K562 (cell line): Measurements from ENCODE around the gene SLBP. TPM values are rescaled to one million over a fixed set of nuclear protein-coding genes. Genes with fewer than 3 reads are reported as not detected.

ENCODE experiments used
- ETS1 ChIP-seq: conservative IDR thresholded peaks from 2 replicates; pipeline ENCODE4 v1.6.1; 2011; ENCODE audit warnings: low read depth, mild to moderate bottlenecking, low read length; ENCODE audit not compliant: control insufficient read depth
- GABPB2 ChIP-seq: fragments of 250-450 bp; sonication (Bioruptor Pico); conservative IDR thresholded peaks from 2 replicates; pipeline ENCODE4 v1.5.1; 2021; ENCODE audit warnings: mild to moderate bottlenecking
- GMEB1 ChIP-seq: fragments of 250-450 bp; sonication (Bioruptor Pico); IDR thresholded peaks from 2 replicates; pipeline ENCODE4 v1.4.0; 2020; ENCODE audit warnings: mild to moderate bottlenecking
- GTF2A2 ChIP-seq: IDR thresholded peaks from 2 replicates; pipeline ENCODE4 v1.6.1; 2016; ENCODE audit warnings: mild to moderate bottlenecking, missing genetic modification characterization, missing compliant biosample characterization
- HDGF ChIP-seq: fragments of 450-650 bp; IDR thresholded peaks from 2 replicates; pipeline ENCODE4 v1.6.1; 2016
- HLTF ChIP-seq: fragments of 450-650 bp; IDR thresholded peaks from 2 replicates; pipeline ENCODE4 v1.6.1; 2016
- HNRNPK ChIP-seq: fragments of 200-400 bp; formaldehyde crosslinking; IDR thresholded peaks from one replicate; pipeline ENCODE4 v1.6.1; 2018; ENCODE audit warnings: mild to moderate bottlenecking, low read depth, low read length; ENCODE audit not compliant: poor library complexity, severe bottlenecking
- HNRNPL ChIP-seq: fragments of 200-400 bp; formaldehyde crosslinking; IDR thresholded peaks from 2 replicates; pipeline ENCODE4 v1.6.1; 2017; ENCODE audit warnings: low read depth, mild to moderate bottlenecking, low read length
- KHSRP ChIP-seq: fragments of 450-650 bp; IDR thresholded peaks from 2 replicates; pipeline ENCODE4 v1.6.1; 2017
- MBD2 ChIP-seq: sonication (generic); IDR thresholded peaks from 2 replicates; pipeline ENCODE4 v1.6.1; 2016; ENCODE audit warnings: low read depth, borderline replicate concordance
- PHF8 ChIP-seq: fragments of 200-600 bp; sonication (generic); IDR thresholded peaks from 2 replicates; pipeline ENCODE4 v1.6.1; 2012; ENCODE audit warnings: mixed run types, mild to moderate bottlenecking, inconsistent platforms, low read length, moderate library complexity, borderline replicate concordance
- RERE ChIP-seq: sonication (generic); formaldehyde crosslinking; IDR thresholded peaks from 2 replicates; pipeline ENCODE4 v1.8.0; 2023; ENCODE audit warnings: missing genetic modification reagents, mild to moderate bottlenecking, borderline replicate concordance
- TAF15 ChIP-seq: fragments of 200-400 bp; formaldehyde crosslinking; IDR thresholded peaks from 2 replicates; pipeline ENCODE4 v1.6.1; 2017; ENCODE audit warnings: mild to moderate bottlenecking, low read depth, low read length, moderate library complexity
- ZBTB17 ChIP-seq: fragments of 450-650 bp; formaldehyde crosslinking; IDR thresholded peaks from 2 replicates; pipeline ENCODE4 v1.4.0; 2020; ENCODE audit warnings: mild to moderate bottlenecking
- ZNF124 ChIP-seq: sonication (generic); formaldehyde crosslinking; IDR thresholded peaks from 2 replicates; pipeline ENCODE4 v1.8.1; 2022; ENCODE audit warnings: missing genetic modification reagents
- ZNF133 ChIP-seq: fragments of 250-450 bp; sonication (Bioruptor Pico); IDR thresholded peaks from 2 replicates; pipeline ENCODE4 v1.4.0; 2020; ENCODE audit warnings: mild to moderate bottlenecking
- ZNF165 ChIP-seq: fragments of 250-450 bp; sonication (Bioruptor Pico); IDR thresholded peaks from 2 replicates; pipeline ENCODE4 v1.4.0; 2020; ENCODE audit warnings: borderline replicate concordance
- ZNF175 ChIP-seq: fragments of 200-800 bp; sonication (Bioruptor generic); IDR thresholded peaks from 2 replicates; pipeline ENCODE4 v1.6.1; 2016; ENCODE audit warnings: low read depth, mild to moderate bottlenecking, missing genetic modification characterization, missing compliant biosample characterization
- ZNF197 ChIP-seq: fragments of 200-800 bp; sonication (Bioruptor generic); IDR thresholded peaks from 2 replicates; pipeline ENCODE4 v1.6.1; 2016; ENCODE audit warnings: low read depth, missing genetic modification characterization, missing compliant biosample characterization
- ZNF3 ChIP-seq: fragments of 250-450 bp; sonication (Bioruptor Pico); IDR thresholded peaks from 2 replicates; pipeline ENCODE4 v1.5.0; 2021; ENCODE audit warnings: mild to moderate bottlenecking, moderate library complexity
- ZNF324 ChIP-seq: fragments of 250-450 bp; sonication (Bioruptor Pico); IDR thresholded peaks from 2 replicates; pipeline ENCODE4 v1.4.0; 2020; ENCODE audit warnings: mild to moderate bottlenecking
- ZNF699 ChIP-seq: fragments of 250-450 bp; sonication (Bioruptor Pico); IDR thresholded peaks from 2 replicates; pipeline ENCODE4 v1.8.0; 2021; ENCODE audit warnings: mild to moderate bottlenecking, moderate library complexity; ENCODE audit not compliant: insufficient replicate concordance
- polyA plus RNA-seq, 8 experiments: library from polyadenylated mRNA; depleted of rRNA in 4 of 8; stranded (reverse) in 5 of 8; unstranded in 3 of 8; fragments of >200 nt; fragmentation: Nextera tagmentation in 2 of 8; fragmentation: Illumina TruSeq in 1 of 8; extraction: Ambion mirVana in 2 of 8; extraction: Trizol in 1 of 8; gene quantifications; 2 replicates each; pipeline versions ENCODE4 v1.2.1 to v1.2.3, GENCODE V29; 2011 to 2014; ENCODE audit warnings: inconsistent platforms in 1 of 8, missing spikeins in 1 of 8
- total RNA-seq, 7 experiments: library from RNA; depleted of rRNA in 6 of 7; stranded (reverse); fragments of >200 nt in 6 of 7; fragmentation: Illumina TruSeq in 2 of 7; extraction: Trizol in 2 of 7; gene quantifications; 2 replicates each; pipeline versions ENCODE4 v1.2.1 to v1.2.3, GENCODE V29; 2011 to 2021; ENCODE audit warnings: low replicate concordance in 1 of 7

Gene SLBP
- total and polyA plus RNA-seq, 9 of the 15 experiments (the other 6 are each of a cell fraction or from before 2014, with no cell fraction given), result 49.4 to 221 (median 162) TPM

DNA sequence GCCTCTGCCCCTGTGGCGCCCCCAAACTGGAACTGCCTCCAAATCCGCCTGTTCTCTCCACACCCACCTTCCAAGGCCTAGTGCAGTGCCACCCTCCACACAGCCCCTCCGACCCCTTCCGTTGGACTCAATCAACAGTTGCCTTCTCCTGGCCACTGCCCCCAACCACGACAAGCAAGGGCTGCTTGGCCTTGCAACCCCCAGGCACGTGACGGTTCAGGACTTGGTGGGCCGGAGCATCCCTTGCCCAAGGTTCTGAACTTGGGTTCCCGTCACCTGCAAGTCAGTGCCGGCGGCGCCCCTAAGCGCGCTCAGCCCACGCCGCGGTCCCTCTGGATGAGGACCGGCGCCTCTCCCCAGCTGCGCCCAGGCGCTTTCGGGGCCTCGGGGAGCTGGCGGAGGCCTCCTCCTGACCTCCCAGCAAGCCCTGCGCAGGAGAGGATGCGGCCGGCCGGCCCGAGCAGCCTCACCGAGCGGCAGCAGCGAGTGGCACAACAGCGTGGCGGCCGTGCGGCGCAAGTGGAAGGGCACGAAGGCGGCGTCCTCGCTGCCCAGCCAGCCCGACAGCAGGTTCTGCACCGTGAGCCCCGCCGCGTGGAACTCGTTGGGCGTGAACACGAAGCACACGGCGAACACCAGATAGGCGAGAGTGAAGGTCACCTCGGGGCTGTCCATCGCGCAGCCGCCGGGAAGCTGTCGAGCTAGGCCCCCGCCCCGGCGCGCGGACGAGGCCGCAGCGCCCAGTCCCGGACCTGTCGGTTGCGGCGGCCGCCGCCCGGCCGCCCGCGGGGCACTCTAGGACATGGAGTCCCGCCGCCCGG lies 8.3 kb upstream of the SLBP start (continued):
- TF ChIP-seq RERE (CRISPR knock-in tag) (no peak), HDGF (peak; percentile 25; the same call in 1 of the 2 replicates), HNRNPL (peak; percentile 73; the same call in 1 of the 2 replicates), PHF8 (peak; percentile 69; the same call in 1 of the 2 replicates), ZNF133 (CRISPR knock-in tag) (no peak), KHSRP (no peak), ZNF699 (no peak), ETS1 (no peak), ZNF165 (CRISPR knock-in tag) (no peak), ZBTB17 (CRISPR knock-in tag) (no peak), ZNF124 (CRISPR knock-in tag) (no peak), HLTF (no peak), ZNF324 (CRISPR knock-in tag) (no peak), GMEB1 (CRISPR knock-in tag) (no peak), HNRNPK (no peak), ZNF197 (CRISPR knock-in tag) (no peak), MBD2 (no peak), TAF15 (no peak), GTF2A2 (tag) (no peak), ZNF175 (CRISPR knock-in tag) (no peak), GABPB2 (CRISPR knock-in tag) (no peak), ZNF3 (CRISPR knock-in tag) (no peak)
